ENCODE measurements around the gene PHF3. TPM values are rescaled to one million over a fixed set of nuclear protein-coding genes. Genes with fewer than 3 reads are reported as not detected.

PHF3 gene
- total RNA-seq, 1 experiment from 2014 or later: 56.4 TPM

DNA sequence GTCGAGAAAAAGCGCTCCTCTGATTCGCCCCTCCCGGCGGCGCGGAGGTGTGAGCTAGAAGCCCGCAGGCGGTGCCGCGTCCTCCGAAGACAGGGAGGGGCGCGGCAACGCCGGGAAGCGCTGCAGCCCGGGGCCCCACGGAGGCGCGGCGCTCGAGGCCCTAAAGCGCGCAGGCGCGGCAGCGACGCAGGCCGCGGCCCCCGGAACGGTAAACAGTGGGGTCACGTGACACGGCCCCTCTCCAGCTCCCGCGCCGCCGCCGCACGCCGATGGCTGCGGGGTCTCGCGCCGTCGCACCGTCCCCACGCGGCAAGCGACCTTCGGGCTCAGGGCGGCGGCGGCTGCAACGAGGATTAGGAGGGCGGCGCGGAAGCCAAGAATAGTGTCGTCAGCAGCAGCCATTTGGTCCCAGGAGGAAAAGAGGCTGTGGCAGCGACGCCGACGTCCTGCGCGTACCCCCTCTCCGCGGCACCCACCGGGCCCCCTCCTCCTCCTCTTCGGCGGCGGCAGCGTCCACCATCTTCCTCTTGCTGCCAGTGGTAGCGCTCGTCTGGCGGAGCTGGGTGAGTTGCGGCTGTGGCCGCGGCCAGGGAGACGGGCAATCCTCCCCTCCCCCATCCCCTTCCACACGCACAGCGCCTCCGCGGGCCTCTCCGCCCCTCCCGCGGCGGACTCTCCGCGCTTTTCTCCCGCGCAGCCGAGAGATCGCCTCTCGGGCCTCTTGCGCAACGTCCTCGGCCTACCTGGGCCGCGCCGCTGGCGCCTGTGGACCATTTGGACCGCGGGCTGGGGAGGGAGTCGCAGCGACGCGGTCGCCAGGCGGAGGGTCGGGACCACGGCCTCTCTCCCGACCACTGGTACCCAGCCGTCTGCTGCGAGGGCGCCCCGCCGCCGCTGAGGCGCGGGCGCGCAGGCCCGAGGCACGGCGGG lies at the start of gene PHF3 (continued):
- TF ChIP-seq E2F5 (CRISPR knock-in tag; IDR thresholded peaks at IDR 0.05) (peak; percentile 91; the same call in 1 of the 2 replicates), ATF3 (CRISPR knock-in tag; conservative IDR thresholded peaks at IDR 0.05) (no peak), ZNF138 (CRISPR knock-in tag; conservative IDR thresholded peaks at IDR 0.05) (no peak), NFYB (CRISPR knock-in tag; conservative IDR thresholded peaks at IDR 0.05; ENCODE audit: low read depth) (no peak), TP53 (CRISPR knock-in tag; IDR thresholded peaks at IDR 0.05) (peak; percentile 71; the same call in 1 of the 2 replicates), FOXJ3 (CRISPR knock-in tag; IDR thresholded peaks at IDR 0.05; ENCODE audit: borderline replicate concordance) (0 out of 2 replicates have a peak, but pooled peaks have one; percentile 39), SMAD3 (CRISPR knock-in tag; IDR thresholded peaks at IDR 0.05; ENCODE audit: borderline replicate concordance) (peak; percentile 80), ZNF396 (CRISPR knock-in tag; IDR thresholded peaks at IDR 0.05; ENCODE audit: borderline replicate concordance) (no peak), NFE2L1 (CRISPR knock-in tag; IDR thresholded peaks at IDR 0.05) (peak; percentile 56; the same call in 1 of the 2 replicates), SOX15 (CRISPR knock-in tag; IDR thresholded peaks at IDR 0.05) (no peak), GRHL2 (CRISPR knock-in tag; IDR thresholded peaks at IDR 0.05; ENCODE audit: insufficient replicate concordance, severe bottlenecking) (no peak), PRRX2 (CRISPR knock-in tag; IDR thresholded peaks at IDR 0.05) (no peak), NR3C1 (CRISPR knock-in tag; conservative IDR thresholded peaks at IDR 0.05; ENCODE audit: low read depth) (no peak)
- TF ChIP-seq, protein P1, sequence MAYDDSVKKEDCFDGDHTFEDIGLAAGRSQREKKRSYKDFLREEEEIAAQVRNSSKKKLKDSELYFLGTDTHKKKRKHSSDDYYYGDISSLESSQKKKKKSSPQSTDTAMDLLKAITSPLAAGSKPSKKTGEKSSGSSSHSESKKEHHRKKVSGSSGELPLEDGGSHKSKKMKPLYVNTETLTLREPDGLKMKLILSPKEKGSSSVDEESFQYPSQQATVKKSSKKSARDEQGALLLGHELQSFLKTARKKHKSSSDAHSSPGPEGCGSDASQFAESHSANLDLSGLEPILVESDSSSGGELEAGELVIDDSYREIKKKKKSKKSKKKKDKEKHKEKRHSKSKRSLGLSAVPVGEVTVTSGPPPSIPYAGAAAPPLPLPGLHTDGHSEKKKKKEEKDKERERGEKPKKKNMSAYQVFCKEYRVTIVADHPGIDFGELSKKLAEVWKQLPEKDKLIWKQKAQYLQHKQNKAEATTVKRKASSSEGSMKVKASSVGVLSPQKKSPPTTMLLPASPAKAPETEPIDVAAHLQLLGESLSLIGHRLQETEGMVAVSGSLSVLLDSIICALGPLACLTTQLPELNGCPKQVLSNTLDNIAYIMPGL (CRISPR knock-in tag; IDR thresholded peaks at IDR 0.05): peak; percentile 89; the same call in 1 of the 2 replicates
- TF ChIP-seq, protein P2, sequence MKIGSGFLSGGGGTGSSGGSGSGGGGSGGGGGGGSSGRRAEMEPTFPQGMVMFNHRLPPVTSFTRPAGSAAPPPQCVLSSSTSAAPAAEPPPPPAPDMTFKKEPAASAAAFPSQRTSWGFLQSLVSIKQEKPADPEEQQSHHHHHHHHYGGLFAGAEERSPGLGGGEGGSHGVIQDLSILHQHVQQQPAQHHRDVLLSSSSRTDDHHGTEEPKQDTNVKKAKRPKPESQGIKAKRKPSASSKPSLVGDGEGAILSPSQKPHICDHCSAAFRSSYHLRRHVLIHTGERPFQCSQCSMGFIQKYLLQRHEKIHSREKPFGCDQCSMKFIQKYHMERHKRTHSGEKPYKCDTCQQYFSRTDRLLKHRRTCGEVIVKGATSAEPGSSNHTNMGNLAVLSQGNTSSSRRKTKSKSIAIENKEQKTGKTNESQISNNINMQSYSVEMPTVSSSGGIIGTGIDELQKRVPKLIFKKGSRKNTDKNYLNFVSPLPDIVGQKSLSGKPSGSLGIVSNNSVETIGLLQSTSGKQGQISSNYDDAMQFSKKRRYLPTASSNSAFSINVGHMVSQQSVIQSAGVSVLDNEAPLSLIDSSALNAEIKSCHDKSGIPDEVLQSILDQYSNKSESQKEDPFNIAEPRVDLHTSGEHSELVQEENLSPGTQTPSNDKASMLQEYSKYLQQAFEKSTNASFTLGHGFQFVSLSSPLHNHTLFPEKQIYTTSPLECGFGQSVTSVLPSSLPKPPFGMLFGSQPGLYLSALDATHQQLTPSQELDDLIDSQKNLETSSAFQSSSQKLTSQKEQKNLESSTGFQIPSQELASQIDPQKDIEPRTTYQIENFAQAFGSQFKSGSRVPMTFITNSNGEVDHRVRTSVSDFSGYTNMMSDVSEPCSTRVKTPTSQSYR (CRISPR knock-in tag; IDR thresholded peaks at IDR 0.05): peak; percentile 26; the same call in 1 of the 2 replicates
- TF ChIP-seq, protein P3, sequence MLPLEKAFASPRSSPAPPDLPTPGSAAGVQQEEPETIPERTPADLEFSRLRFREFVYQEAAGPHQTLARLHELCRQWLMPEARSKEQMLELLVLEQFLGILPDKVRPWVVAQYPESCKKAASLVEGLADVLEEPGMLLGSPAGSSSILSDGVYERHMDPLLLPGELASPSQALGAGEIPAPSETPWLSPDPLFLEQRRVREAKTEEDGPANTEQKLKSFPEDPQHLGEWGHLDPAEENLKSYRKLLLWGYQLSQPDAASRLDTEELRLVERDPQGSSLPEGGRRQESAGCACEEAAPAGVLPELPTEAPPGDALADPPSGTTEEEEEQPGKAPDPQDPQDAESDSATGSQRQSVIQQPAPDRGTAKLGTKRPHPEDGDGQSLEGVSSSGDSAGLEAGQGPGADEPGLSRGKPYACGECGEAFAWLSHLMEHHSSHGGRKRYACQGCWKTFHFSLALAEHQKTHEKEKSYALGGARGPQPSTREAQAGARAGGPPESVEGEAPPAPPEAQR (CRISPR knock-in tag; IDR thresholded peaks at IDR 0.05): no peak
- TF ChIP-seq, protein P4, sequence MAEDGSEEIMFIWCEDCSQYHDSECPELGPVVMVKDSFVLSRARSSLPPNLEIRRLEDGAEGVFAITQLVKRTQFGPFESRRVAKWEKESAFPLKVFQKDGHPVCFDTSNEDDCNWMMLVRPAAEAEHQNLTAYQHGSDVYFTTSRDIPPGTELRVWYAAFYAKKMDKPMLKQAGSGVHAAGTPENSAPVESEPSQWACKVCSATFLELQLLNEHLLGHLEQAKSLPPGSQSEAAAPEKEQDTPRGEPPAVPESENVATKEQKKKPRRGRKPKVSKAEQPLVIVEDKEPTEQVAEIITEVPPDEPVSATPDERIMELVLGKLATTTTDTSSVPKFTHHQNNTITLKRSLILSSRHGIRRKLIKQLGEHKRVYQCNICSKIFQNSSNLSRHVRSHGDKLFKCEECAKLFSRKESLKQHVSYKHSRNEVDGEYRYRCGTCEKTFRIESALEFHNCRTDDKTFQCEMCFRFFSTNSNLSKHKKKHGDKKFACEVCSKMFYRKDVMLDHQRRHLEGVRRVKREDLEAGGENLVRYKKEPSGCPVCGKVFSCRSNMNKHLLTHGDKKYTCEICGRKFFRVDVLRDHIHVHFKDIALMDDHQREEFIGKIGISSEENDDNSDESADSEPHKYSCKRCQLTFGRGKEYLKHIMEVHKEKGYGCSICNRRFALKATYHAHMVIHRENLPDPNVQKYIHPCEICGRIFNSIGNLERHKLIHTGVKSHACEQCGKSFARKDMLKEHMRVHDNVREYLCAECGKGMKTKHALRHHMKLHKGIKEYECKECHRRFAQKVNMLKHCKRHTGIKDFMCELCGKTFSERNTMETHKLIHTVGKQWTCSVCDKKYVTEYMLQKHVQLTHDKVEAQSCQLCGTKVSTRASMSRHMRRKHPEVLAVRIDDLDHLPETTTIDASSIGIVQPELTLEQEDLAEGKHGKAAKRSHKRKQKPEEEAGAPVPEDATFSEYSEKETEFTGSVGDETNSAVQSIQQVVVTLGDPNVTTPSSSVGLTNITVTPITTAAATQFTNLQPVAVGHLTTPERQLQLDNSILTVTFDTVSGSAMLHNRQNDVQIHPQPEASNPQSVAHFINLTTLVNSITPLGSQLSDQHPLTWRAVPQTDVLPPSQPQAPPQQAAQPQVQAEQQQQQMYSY (CRISPR knock-in tag; IDR thresholded peaks at IDR 0.05): no peak
